HG03175 (cell line): ENCODE measurements around the gene FAM83E.
"Not testable (repeated sequence)": the region's sequence is repeated elsewhere in the genome, so short reads cannot be mapped to it uniquely, and the experiment has no call there.

Source experiments
- ATAC-seq: cut with Tn5 transposase; IDR thresholded peaks from one replicate; pipeline ENCODE4 v1.9.1; 2021; ENCODE audit warnings: mild to moderate bottlenecking, moderate library complexity; ENCODE audit not compliant: unreplicated experiment

The FAM83E gene

DNA sequence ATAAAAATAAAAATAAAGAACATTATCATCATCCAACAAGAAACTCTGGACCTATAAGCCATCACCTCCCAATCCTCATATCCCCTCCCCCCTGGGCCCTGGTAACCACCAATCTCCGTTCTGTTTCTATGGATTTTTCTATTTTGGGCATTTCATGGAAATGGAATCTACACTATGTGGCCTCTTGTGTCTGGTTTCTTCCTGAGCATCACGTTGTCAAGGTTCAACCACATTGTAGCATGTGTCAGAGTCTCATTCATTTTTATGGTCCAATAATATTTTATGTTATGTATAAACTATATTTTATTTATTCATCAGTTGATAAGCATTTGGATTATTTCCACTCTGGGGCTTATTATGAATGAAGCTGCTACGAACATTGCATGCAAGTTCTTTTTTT is 36.0 kb downstream of the FAM83E start:
- no peak for ATAC-seq

DNA sequence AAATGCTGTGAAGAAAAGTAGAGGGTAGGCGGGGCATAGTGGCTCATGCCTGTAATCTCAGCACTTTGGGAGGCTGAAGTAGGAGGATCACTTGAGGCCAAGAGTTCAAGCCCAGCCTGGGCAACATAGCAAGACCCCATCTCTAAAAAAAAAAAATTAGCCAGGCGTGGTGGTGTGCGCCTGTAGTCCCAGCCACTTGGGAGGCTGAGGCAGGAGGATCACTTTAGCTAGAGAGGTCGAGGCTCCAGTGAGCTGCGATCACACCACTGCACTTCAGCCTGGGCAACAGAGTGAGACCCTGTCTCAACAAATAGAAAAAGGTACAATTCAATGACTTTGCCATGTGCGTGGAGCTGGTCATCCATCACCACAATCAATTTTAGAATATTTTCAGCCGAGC is 37.0 kb downstream of the FAM83E start:
- not testable (repeated sequence) for ATAC-seq

DNA sequence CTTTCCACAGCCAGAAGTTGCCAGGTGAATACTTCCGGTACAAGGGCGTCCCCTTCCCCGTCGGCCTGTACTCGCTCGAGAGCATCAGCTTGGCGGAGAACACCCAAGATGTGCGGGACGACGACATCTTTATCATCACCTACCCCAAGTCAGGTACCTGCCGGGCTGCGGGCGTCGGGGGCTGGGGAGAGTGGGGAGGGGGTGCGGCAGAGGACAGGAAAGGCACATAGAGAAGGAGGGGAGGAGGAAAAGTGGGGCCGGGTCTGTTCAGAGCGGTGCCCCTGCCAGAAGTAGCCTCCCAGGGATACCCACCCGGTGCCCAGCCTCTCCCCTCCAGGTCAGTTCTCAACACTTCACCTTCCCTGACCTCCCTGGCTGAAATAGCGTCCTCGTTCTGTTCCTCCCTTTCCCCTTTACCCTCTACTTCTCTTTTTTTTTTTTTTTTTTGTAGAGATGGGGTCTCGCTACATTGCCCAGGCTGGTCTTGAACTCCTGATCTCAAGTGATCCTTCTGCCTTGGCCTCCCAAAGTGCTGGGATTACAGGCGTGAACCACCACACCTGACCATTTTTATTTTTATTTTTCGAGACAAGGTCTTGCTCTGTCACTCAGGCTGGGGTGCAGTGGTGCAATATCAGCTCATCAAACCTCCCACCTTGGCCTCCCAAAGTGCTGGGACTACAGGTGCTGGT is 38.8 kb downstream of the FAM83E start:
- no peak for ATAC-seq

DNA sequence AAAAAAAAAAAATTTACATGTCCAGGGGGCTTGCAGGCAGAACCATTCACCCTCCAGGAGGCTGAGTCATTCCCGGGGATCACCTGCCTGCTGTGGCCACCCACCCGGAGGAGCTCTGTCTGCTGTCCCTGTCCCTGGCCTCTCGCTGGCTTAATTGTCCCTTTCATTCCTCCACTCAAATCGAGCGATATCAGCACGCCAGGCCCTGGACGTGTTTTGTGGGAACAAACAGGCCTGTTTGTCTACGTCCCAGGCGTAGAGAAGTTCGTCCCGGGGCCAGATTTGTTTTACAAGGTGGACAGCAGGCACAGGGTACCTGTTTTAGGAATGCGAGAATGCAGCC is 41.7 kb downstream of the FAM83E start:
- no peak for ATAC-seq

DNA sequence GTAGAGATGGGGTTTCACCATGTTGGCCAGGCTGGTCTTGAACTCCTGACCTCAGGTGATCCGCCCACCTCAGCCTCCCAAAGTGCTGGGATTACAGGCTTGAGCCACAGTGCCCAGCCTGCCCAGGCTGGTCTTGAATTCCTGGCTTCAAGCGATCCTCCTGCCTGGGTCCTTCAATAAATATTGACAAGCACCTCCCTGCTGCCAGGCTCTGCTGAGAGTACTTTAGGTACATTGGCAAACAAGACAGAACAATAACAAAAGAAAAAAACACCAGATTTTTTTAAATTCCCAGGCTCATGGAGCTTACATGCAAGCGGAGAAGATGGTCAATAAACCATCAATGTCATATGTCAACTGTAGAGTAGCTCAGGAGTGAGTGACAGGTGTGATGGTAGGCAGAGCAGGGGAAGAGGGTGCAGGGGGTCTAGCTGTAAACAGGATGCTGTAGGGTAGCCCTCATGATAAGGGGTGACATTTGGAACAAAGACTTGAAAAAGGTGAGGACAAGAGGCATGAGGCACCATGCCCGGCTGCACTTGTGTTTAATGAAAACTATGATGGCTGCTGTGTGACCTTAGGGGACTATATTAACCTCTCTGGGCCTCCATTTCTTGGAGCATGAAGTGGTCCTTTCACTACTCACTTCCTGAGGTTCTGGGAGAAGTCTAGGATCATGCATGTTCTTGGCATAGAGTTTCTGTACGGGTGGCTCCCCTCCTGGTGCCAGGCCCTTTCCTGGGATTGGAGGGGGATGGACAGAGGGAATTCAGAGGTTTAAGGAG is 43.3 kb downstream of the FAM83E start:
- no peak for ATAC-seq

DNA sequence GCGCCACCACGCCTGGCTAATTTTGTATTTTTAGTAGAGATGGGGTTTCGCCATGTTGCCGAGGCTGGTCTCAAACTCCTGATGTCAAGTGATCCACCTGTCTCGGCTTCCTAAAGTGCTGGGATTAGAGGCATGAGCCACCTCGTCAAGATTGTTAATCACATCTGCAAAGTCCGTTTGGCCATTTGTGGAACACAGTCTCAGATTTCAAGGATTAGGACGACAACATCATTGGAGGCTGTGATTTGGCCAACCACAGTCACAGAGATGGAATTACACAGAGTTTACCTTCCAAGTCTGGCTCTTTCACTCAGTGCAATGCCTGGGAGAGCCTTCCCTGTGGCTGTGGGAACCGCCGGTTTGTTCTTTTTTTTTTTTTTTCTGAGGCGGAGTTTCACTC is 45.1 kb downstream of the FAM83E start:
- ATAC-seq = no peak

DNA sequence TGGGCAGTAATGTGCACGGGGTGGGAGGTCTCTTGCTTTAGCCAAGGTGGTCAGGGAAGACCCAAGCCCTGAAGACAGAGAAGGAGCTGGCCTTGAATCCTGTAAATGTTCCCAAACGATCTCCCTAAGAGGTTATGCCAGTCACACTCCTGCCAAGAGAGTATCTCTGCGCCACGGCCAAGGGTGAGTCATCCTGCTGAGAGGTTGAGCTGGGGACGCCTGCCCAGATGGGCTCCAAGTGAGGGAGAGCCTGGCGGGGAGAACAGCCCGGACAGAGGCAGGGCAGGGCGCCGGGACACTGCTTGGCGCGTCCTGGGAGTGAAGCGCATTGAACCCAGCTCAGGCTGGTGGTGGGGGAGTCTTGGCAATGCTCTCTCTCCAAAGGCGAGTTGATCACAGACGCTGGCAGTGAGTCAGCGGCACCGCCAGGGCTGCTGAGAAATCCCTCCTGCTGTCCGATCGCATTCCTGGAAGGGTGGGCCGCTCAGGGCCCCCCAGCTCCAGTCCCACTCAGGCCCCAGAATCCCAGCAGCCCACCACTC is 46.5 kb downstream of the FAM83E start:
- ATAC-seq = no peak

DNA sequence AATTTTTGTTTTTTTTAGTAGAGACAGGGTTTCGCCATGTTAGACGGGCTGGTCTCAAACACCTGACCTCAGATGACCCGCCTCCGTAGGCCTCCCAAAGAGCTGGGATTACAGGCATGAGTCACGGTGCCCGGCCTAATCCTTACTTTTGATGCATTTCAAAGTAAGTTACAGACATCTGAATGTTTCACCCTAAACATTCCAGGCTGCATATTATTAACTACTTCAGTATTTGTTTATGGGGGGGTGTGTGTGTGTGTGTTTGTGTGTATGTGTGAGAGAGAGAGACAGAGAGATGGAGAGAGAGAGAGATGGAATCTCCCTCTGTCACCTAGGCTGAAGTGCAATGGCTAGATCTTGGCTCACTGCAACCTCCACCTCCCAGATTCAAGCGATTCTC is 49.8 kb downstream of the FAM83E start:
- ATAC-seq = no peak
